ENCODE data around the gene USF1. TPM values are rescaled to one million over a fixed set of nuclear protein-coding genes. Genes with fewer than 3 reads are reported as not detected.
A peak's percentile ranks its signal among the peaks of the same experiment; 100 is the strongest.
"Not testable (repeated sequence)": the region's sequence is repeated elsewhere in the genome, so short reads cannot be mapped to it uniquely, and the experiment has no call there.

Gene USF1
- total RNA-seq, 4 donors from 2014 or later, result 35.9 to 55.7 (median 49.4) TPM

DNA sequence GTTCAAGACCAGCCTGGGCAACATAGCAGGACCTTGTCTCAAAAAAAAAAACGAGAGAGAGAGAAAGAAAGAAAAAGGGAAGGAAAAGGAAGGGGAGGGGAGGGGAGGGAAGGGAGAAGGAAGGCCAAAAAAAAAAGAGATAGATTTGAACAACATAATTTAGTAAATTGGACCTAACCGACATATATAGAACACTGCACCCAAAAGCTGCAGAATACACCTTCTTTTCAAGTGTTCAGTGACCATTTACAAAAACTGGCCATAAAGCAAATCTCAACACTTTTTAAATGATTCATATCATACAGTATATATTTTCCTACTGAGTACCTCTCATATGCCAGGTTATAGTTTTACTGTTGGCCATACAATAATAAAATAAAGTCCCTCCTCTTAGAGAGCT lies 13.9 kb downstream of the USF1 start:
- intact Hi-C loops (cut with DNase I), result loop anchor here (10.0 kb wide), 1 partner anchor 63 kb away; the partner anchor contains the start of gene KLHDC9
- no peak overlapping the region for H3K27ac ChIP-seq
- DNase-seq, result no peak
- no peaks in the 10 kb centered on the region for H3K9me3 ChIP-seq
- no peak overlapping the region for H3K4me3 ChIP-seq
- WGBS, 2 donors, result 60 to 71% methylated on average over 2 of the region's 2 CpGs
- H3K4me1 ChIP-seq, result peaks cover 0 to 8% (median 0%) of the 10 kb centered on the region in 3 donors
- TF ChIP-seq, protein P1, sequence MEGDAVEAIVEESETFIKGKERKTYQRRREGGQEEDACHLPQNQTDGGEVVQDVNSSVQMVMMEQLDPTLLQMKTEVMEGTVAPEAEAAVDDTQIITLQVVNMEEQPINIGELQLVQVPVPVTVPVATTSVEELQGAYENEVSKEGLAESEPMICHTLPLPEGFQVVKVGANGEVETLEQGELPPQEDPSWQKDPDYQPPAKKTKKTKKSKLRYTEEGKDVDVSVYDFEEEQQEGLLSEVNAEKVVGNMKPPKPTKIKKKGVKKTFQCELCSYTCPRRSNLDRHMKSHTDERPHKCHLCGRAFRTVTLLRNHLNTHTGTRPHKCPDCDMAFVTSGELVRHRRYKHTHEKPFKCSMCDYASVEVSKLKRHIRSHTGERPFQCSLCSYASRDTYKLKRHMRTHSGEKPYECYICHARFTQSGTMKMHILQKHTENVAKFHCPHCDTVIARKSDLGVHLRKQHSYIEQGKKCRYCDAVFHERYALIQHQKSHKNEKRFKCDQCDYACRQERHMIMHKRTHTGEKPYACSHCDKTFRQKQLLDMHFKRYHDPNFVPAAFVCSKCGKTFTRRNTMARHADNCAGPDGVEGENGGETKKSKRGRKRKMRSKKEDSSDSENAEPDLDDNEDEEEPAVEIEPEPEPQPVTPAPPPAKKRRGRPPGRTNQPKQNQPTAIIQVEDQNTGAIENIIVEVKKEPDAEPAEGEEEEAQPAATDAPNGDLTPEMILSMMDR (IDR thresholded peaks at IDR 0.05), result no peak
- TF ChIP-seq POLR2A (IDR thresholded peaks at IDR 0.05), result no peak
- no peaks in the 10 kb centered on the region for H3K27me3 ChIP-seq
- H3K36me3 ChIP-seq, result no peaks in the 10 kb centered on the region

DNA sequence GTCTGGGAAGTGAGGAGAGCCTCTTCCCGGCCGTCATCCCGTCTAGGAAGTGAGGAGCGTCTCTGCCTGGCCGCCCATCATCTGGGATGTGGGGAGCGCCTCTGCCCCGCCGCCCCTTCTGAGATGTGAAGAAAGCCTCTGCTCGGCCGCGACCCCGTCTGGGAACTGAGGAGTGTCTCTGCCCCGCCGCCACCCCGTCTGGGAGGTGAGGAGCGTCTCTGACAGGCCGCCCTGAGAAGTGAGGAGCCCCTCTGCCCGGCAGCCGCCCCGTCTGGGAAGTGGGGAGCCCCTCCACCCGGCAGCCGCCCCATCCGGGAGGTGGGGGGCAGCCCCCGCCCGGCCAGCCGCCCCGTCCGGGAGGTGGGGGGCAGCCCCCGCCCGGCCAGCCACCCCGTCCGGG lies 16.3 kb downstream of the USF1 start:
- not testable (repeated sequence) for DNase-seq

DNA sequence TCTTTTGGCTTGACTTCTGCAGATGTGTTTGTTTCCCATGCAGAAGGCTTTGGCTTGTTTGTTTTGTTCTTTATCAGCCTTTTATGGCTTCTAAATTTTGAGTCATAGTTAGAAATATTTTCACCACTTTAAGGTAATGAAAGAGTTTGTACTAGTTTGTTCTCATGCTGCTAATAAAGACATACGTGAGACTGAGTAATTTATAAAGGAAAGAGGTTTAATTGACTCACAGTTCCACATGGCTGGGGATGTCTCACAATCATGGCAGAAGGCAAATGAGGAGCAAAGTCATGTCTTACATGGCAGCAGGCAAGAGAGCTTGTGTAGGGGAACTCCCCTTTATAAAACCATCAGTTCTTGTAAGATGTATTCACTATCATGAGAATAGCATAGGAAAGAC lies 18.8 kb downstream of the USF1 start:
- H3K36me3 ChIP-seq; H3K4me3 ChIP-seq; H3K27ac ChIP-seq; H3K4me1 ChIP-seq; DNase-seq; intact Hi-C loops (cut with DNase I); H3K9me3 ChIP-seq; H3K27me3 ChIP-seq: not testable (repeated sequence)
- WGBS, 2 donors, result 25 to 60% methylated on average over 1 of the region's 1 CpG

More for the DNA sequence above, 16.3 kb downstream of the USF1 start:
- H3K27ac ChIP-seq; H3K27me3 ChIP-seq; H3K4me1 ChIP-seq; H3K4me3 ChIP-seq; H3K9me3 ChIP-seq; intact Hi-C loops (cut with DNase I); H3K36me3 ChIP-seq: not testable (repeated sequence)
- no CpG with 5 or more reads among the region's 32 CpGs for WGBS, 2 donors

DNA sequence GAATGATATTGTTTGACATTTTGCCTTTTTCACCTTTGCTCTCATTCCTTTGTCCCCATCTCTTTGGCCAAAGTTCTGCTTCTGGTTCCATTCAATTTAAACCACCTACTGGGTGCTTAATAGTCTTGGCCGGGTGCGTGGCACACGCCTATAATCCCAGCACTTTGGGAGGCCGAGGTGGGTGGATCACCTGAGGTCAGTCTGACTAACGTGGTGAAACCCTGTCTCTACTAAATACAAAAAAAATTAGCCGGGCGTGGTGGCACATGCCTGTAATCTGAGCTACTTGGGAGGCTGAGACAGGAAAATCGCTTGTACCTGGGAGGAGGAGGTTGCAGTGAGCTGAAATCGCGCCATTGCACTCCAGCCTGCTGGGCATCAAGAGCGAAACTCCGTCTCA lies 23.3 kb downstream of the USF1 start:
- 47 to 66% methylated on average over 11 to 12 of the region's 12 CpGs for WGBS, 2 donors
- H3K9me3 ChIP-seq; H3K4me3 ChIP-seq; DNase-seq; H3K36me3 ChIP-seq; intact Hi-C loops (cut with DNase I): not testable (repeated sequence)
- Histone ChIP-seq H3K27ac (peak overlapping the region; percentile 90 to 99 (median 97)), H3K27me3 (peaks cover 0 to 10% (median 0%) of the 10 kb centered on the region in 4 donors), H3K4me1 (peaks cover 23 to 53% (median 26%) of the 10 kb centered on the region in 3 donors)

DNA sequence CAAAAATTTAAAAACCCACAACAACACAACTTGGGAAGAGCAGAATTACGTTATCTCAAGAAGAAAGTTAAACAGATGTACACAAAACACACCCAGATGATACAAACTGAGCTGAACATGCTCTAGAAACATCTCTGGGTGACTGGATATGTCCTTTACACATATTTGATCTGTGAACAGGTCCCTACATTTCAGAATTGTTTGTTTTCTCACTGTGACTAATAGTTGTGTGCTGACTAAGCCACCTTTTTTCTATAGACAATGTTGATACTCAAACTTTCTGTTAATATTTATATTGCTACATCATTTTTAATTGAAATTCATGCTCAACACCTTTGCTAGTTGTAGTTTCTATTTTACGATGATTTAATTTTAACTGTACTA lies 23.8 kb downstream of the USF1 start:
- WGBS, 2 donors, result 38 to 45% methylated on average over 2 of the region's 2 CpGs
- Histone ChIP-seq H3K4me3 (peak overlapping the region in 3 of 4 donors; percentile 55 to 80 (median 76)), H3K27me3 (peaks cover 0 to 10% (median 0%) of the 10 kb centered on the region in 4 donors), H3K4me1 (peaks cover 25 to 57% (median 26%) of the 10 kb centered on the region in 3 donors), H3K27ac (peak overlapping the region; percentile 90 to 99 (median 97)), H3K36me3 (no peaks in the 10 kb centered on the region), H3K9me3 (no peaks in the 10 kb centered on the region)
- intact Hi-C loops (cut with DNase I), result no loop called here
- DNase-seq, result no peak
- TF ChIP-seq, protein P1 (IDR thresholded peaks at IDR 0.05), result no peak
- TF ChIP-seq POLR2A (IDR thresholded peaks at IDR 0.05), result no peak

DNA sequence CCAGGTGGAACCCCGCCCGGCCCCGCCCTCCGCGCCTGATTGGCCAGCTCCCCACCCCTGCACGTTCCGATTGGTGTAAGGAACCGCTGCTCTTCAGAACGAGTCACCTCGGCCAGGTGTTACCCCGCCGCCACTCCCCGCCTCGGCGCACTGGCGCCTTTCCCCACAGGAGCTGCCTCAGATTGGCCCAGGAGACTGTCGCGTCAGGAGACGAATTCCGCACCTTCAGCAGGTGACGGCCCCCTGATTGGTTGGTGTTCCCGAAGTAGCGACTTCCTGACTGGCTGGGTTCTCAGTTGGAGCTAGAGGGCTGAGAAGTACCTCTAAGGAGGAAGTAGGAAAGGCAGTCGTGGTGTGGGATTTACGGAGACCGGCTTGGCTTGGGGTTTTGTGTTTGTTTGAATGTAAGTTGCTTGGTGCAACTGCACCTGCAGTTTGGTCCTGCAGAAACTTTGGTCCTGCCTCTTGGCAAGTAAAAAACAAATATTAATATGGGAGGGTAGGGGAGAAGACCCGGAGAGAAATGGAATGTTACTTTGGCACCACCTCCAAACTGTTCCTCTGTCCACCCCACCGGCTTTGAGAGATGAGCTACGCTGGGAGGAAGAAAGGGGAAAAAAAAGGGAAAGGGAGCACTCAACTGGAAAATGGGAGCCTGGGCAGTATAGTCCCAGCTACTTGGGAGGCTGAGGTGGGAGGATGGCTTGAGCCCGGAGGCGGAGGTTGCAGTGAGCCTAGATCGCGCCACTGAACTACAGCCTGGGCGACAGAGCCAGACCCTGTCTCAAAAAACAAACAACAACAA lies 24.4 kb downstream of the USF1 start:
- TF ChIP-seq, protein P1 (IDR thresholded peaks at IDR 0.05), result peak in 1 of 6 experiments; percentile 9
- TF ChIP-seq POLR2A (IDR thresholded peaks at IDR 0.05), result peak in 3 of 4 donors; percentile 62 to 94 (median 69)
- peak overlapping the region; percentile 90 to 99 (median 97) for H3K27ac ChIP-seq
- intact Hi-C loops (cut with DNase I), result no loop called here
- H3K4me1 ChIP-seq, result peaks cover 26 to 62% (median 28%) of the 10 kb centered on the region in 3 donors
- H3K4me3 ChIP-seq, result peak overlapping the region; percentile 55 to 80 (median 78)
- peak; percentile 32 for DNase-seq
- H3K9me3 ChIP-seq, result no peaks in the 10 kb centered on the region
- WGBS, 2 donors, result 15 to 21% methylated on average over 16 to 25 of the region's 34 CpGs
- peaks cover 0 to 10% (median 0%) of the 10 kb centered on the region in 4 donors for H3K27me3 ChIP-seq
- H3K36me3 ChIP-seq, result no peaks in the 10 kb centered on the region

Measured in esophagus squamous epithelium (tissue), 5 donors.